Globus pallidus (tissue), 1 donor: Measurements from ENCODE around the gene CAPZA1.
"Not testable (repeated sequence)": the region's sequence is repeated elsewhere in the genome, so short reads cannot be mapped to it uniquely, and the experiment has no call there.

Experiments used
- DNase-seq: peaks from one replicate; pipeline ENCODE4 v3.0.0-alpha.2; 2015; ENCODE audit warnings: low spot score

CAPZA1 gene

GRCh38 chr1:112628516-112628915 lies 8.9 kb downstream of the CAPZA1 start:
- DNase-seq: no peak

GRCh38 chr1:112629256-112629655 lies 9.6 kb downstream of the CAPZA1 start:
- no peak for DNase-seq

DNA sequence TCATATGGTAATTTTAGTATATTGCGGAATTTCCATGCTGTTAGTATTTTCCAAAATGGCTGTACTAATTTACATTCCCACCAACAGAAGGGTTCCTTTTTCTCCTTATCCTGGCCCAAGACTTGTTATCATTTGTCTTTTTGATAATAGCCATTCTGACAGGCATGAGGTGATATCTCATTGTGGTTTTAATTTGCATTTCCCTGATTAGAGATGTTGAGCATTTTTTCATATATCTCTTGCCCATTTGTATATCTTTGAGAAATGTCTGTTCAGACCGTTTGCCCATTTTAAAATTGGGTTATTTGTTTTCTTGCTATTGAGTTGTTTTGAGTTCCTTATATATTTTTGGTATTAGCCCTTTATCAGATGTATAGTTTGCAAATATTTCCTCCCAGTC lies 14.0 kb downstream of the CAPZA1 start:
- DNase-seq: no peak

DNA sequence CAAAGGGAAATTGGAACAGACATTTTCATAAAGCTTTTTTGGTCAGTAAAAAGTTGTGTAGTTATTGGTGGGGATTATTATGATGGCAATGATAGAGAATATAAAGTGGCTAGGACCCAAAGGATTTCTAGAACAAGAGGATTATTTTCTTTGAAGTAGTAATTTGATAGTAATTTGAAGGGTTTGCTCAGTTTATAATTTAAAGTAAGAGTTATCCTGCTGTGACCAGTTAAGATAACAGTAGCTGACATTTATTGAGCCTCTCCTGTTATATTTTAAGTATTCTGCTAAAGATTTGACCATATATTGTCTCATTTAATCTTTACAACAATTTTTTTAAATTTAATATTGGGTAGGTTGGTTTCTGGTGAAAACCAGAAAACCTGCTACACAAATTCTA lies 14.7 kb downstream of the CAPZA1 start:
- DNase-seq: no peak

GRCh38 chr1:112636056-112636455 lies 16.4 kb downstream of the CAPZA1 start:
- DNase-seq: no peak

DNA sequence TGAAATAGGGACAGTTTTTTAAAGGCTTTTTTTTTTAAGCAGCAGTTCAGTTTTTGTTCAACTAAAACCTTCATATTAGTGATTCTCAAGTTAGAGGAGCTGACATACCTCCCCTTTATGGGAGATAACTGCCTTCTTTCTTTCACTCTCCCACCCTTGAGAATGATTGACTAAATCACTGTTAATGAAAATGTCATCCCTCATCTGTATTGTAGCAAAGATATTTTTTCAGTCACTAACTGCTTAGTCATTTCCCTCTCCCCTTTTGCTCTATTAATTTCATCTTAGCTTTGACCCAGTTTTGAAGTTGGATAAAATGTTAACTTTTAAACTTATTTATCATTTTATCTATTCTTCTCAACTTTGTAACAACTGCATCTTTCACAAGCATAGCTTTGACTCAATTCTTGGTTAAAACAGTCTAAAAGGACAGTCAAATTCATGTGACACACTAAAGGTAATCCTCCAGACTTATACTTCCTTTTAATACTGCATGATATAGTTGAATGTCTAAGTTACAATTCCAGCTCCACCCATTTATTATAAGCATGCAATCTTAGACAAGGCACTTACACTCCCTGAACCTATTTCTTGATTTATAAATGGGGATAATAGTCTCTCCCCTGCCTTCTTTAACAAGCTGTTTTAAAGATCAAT lies 17.1 kb downstream of the CAPZA1 start:
- DNase-seq: peak; percentile 14

DNA sequence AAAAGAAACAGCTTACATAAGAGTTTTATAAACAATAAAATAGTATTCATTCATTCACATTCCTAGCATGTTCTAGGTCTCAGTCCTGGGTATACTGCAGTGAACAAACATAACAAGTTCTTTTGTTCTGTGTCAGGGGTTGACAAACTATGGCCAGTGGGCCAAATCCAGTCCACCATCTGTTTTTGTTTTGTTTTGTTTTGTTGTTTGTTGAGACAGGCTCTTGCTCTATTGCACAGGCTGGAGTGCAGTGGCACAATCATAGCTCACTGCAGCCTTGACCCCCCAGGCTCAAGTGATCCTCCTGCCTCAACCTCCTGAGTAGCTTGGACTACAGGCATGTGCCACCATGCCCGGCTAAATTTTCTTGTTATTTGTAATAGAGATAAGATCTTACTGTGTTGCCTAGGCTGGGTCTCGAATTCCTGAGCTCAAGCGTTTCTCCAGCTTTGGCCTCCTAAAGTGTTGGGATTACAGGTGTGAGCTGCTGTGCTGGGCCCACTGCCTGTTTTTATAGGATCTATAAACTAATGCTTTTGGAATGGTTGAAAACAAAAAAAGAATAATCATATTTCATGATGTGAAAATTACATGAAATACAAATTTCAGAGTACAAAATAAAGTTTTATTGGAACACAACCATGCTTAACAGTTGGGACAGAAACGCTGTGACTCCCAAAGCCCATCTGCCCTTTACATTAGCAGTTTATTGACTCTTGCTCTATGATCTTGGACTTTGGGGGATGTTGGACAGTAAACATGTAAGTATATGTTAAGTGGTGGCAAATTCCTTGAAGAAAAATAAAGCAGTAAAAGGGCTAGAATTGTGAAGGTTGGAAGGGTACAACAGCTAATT lies 17.9 kb downstream of the CAPZA1 start:
- DNase-seq: peak; percentile 86

DNA sequence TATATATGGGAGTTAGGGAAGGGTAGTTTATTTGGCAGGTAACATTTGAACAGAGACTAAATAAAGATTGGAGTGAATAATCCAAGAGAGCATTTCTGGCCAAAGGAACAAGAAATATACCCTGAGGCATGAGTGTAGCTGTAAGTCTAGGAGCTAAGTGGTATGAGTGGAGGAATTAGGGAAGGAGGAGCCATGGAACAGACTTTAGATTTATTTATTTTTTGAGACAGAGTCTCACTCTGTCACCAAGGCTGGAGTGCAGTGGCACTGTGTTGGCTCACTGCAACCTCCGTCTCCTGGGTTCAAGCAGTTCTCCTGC lies 18.4 kb downstream of the CAPZA1 start:
- DNase-seq: no peak

DNA sequence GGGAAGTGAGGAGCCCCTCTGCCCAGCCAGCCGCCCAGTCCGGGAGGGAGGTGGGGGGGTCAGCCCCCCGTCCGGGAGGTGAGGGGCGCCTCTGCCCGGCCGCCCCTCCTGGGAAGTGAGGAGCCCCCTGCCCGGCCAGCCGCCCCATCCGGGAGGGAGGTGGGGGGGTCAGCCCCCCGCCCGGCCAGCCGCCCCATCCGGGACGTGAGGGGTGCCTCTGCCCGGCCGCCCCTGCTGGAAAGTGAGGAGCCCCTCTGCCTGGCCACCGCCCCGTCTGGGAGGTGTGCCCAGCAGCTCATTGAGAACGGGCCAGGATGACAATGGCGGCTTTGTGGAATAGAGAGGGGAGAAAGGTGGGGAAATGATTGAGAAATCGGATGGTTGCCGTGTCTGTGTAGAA lies 20.8 kb downstream of the CAPZA1 start:
- DNase-seq: not testable (repeated sequence)

GRCh38 chr1:112643080-112643479 lies 23.4 kb downstream of the CAPZA1 start:
- no peak for DNase-seq

DNA sequence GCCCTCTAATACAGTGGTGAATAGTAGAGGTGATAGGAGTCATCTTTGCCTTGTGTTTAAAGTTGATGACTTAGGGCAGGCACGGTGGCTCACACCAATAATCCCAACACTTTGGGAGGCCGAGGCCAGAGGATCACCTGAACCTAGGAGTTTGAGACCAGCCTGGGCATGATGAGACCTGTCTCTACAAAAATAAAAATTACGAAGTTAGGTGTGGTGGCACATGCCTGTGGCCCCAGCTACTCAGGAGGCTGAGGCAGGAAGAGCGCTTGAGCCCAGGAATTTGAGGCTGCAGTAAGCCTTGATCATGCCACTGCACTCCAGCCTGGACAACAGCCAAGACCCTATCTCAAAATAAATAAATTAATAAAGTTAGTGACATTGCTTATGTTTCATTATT lies 26.6 kb downstream of the CAPZA1 start:
- DNase-seq: no peak

DNA sequence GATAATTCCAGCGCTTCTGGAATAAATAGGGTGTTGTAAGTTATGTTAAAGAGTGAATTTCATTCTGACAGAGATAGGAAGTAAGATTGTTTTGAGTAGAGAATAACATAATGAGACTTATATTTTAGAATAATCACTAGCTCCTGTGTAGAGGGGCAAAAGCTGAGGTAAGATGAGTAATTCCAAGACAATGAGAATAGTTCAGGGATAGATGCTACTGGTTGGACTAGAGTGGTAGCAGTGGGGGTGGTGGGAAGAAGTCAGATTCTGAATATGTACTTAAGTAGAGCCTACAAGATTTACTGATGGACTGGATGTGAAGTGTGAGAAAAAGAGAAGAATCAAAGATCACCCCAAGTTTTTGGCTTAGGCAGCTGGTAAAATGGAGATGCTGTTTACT lies 31.6 kb downstream of the CAPZA1 start:
- no peak for DNase-seq

DNA sequence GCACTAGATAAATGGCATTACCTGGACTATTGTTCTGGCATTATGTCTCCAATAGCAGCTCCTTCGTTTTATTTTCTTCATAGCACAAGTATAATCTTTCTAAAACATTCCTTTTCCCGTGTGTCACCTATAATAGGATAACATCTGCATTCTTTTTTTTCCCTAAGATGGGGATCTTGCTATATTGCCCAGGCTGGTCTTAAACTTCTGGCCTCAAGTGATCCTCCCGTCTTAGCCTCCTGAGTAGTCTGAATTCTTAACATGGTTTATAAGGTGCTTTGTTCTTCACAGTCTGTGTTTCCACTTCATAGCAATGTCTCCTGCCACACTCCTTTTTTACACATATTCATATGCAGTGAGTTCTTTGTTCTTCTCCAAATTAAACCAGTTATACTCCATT lies 46.2 kb downstream of the CAPZA1 start:
- DNase-seq: no peak

DNA sequence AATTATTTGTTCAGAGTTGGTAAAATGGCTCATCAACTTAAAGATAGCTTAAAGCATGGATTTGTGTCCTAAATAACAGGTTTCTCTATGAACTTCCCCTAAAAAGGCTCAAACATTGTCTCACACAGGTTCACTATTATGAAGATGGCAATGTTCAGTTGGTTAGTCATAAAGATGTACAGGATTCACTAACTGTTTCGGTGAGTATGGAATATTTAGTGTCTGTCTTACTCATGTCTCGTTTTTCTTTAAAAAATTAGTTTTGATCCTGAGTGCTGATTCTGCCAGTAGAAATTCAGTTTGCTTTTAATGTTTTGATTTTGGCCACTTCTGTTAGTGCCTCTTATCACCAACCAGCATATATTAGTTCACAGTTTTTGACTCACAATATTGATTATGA lies 47.3 kb downstream of the CAPZA1 start:
- no peak for DNase-seq

DNA sequence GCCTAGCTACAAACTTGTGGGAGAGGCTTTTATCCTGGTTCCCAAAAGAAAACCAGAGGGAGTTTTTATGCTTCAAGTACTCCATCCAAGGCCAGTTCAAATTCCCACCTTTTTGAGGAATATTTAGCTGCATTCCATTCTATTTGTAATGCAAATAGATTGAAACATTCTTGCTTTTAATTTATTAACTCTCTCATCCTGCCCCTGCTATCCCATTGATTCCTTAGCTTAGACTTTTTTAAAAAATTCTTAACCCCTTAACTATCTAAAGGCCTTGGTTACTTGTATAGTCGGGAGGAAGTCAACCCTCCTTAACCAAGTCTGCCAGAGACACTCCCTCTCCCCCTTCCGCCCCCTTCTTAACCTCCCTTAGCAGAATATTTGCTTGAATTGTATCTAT lies 52.4 kb downstream of the CAPZA1 start:
- DNase-seq: no peak

DNA sequence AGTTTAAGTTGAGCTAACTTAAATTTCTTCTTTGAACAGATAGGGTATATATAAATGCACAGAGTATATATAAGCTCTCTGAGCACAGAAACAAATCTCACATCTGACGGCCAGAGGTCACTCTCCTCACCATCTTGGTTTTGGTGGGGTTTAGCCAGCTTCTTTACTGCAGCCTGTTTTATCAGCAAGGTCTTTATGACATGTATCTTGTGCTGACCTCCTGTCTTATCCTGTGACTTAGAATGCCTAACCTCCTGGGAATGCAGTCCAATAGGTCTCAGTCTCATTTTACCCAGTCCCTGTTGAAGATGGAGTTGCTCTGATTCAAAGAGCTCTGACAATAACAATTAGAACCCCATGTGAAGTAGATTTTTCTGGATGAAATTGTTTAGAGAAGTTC lies 53.2 kb downstream of the CAPZA1 start:
- no peak for DNase-seq

- DNase-seq: peak; percentile 52
Observed at GRCh38 chr1:112673592-112674439, 54.2 kb downstream of the CAPZA1 start.

DNA sequence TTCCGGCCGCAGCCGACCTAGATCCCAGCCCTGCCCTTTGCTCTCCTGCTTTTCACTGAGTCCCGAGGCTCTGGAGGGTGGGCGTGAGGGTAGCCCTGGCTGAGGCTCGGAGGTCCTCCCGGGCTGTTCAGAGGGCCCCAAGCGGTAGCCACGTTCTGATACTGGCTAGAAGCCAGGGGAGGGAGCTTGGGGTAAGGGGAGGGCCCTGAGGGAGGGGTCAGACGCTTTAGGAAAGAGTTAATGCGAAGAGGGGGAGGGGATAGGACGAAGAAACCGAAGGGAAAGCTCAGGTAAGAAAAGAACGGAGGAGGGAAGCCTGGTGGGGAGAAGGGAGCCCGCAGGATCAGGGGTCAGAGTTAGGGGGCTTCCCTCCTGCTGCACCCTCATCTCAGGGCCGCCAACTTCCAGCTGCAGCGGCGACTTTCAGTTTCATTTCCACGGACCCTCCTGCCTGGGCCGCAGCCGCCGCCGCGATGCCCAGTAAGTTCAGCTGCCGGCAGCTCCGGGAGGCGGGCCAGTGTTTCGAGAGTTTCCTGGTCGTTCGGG lies 54.9 kb downstream of the CAPZA1 start, which contains the start of gene MOV10:
TSS of gene MOV10 (plus strand) at position 220 of the 546 bp plus-strand sequence. CDS start at position 474, 254 bp downstream.
- DNase-seq: peak; percentile 38

DNA sequence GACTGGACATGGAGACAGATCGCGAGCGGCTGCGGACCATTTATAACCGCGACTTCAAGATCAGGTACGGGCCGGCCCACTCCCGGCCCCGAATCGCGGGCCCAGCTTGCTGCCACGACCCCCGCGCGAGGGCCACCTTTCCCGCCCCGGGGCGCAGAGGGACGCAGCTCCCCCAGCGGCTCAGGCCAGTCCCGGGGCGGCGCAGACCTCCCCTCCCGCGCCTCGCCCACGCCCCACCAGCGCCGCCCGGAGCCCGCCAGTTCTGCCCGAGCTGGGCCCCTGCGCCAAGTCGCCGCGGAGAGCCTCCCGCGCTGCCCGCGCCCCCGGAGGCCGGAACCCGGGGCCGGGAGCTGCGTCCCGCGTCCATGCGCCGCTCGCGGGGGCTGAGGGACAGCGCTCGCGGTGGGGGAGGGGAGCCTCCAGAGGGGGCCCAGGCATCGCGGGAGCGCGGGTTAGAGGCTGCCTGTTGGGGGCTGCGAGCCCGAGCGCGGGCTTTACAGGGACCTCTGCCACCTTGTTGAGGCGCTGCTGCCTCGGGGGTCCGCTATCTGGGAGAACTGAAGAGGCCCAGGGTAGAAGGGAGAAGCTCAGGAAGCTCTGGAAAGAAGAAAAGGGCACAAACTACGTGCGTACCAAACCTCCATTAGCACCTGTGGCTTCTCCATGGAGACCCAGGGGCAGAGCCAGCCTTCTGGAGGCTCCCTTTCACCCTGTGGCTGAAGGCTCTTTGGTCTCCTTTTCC lies 55.5 kb downstream of the CAPZA1 start:
- DNase-seq: peak; percentile 62

DNA sequence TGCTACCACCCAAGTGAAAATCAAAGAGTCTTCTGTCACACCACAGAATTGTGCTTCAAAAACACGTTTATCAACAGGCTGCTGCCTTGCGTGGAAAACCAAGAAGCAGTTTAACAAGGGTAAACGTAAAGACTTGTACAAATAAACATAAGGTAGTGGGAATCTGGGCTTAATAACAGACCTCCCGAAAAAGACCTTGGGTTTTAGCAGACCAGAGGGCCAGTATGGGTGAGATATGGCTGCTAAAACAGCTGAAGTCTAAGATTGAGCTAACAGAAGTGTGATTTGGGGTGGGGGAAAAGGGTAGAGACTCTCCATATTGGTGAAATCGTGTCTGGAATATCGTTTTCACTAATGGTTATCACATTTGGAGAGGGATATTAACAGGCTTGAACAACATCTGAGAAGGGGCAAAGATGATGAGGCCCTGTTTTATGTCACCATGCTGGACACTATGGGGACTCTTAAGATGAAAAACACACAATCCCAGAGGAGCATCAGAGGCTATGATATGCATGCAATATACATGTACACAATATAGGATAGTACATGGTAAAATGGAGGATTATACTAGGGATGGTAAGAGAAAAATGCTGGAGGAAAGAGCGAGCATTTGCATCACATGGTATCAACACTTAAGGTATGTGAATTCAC lies 56.2 kb downstream of the CAPZA1 start:
- no peak for DNase-seq

- no peak for DNase-seq
Observed at GRCh38 chr1:112676543-112676942, 56.9 kb downstream of the CAPZA1 start.
